ENCODE data around the gene IFNAR2. TPM values are rescaled to one million over a fixed set of nuclear protein-coding genes. Genes with fewer than 3 reads are reported as not detected.

IFNAR2 gene
- total and polyA plus RNA-seq, 2 experiments from 2014 or later: 18.2 to 19.6 TPM

DNA sequence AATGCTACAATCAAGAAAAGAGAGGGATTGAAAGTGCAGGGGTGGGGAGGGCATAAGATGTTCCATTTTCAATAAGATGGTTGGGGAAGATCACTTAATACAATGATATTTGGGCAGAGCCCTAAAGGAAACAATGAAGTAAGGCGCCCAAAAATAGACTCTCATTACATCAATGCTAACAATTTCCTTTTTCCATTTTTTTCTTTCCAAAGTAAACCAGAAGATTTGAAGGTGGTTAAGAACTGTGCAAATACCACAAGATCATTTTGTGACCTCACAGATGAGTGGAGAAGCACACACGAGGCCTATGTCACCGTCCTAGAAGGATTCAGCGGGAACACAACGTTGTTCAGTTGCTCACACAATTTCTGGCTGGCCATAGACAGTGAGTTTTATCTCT, 16.8 kb downstream of the IFNAR2 start:
- no peak for DNase-seq (ENCODE audit: low spot score)
- H2AFZ ChIP-seq: no peak overlapping the region
- TF ChIP-seq, protein P1, sequence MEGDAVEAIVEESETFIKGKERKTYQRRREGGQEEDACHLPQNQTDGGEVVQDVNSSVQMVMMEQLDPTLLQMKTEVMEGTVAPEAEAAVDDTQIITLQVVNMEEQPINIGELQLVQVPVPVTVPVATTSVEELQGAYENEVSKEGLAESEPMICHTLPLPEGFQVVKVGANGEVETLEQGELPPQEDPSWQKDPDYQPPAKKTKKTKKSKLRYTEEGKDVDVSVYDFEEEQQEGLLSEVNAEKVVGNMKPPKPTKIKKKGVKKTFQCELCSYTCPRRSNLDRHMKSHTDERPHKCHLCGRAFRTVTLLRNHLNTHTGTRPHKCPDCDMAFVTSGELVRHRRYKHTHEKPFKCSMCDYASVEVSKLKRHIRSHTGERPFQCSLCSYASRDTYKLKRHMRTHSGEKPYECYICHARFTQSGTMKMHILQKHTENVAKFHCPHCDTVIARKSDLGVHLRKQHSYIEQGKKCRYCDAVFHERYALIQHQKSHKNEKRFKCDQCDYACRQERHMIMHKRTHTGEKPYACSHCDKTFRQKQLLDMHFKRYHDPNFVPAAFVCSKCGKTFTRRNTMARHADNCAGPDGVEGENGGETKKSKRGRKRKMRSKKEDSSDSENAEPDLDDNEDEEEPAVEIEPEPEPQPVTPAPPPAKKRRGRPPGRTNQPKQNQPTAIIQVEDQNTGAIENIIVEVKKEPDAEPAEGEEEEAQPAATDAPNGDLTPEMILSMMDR (IDR thresholded peaks at IDR 0.05; ENCODE audit: poor library complexity): no peak
- no peak for TF ChIP-seq EZH2phosphoT487 (IDR thresholded peaks at IDR 0.05; ENCODE audit: low read depth, severe bottlenecking, unreplicated experiment)
- no peak for TF ChIP-seq EZH2 (IDR thresholded peaks at IDR 0.05; ENCODE audit: borderline replicate concordance)
- no peaks in the 10 kb centered on the region for H3K36me3 ChIP-seq (replicated peaks; ENCODE audit: insufficient read depth, low read depth)
- 97% methylated on average over 5 of the region's 5 CpGs for WGBS (ENCODE audit: low lambda C conversion rate, missing lambda C conversion rate)
- no peaks in the 10 kb centered on the region for H4K20me1 ChIP-seq (ENCODE audit: insufficient read depth, poor library complexity, severe bottlenecking)
- no peaks in the 10 kb centered on the region for H3K4me1 ChIP-seq (ENCODE audit: insufficient read depth)
- H3K27me3 ChIP-seq: no peaks in the 10 kb centered on the region
- H3K4me2 ChIP-seq: no peak overlapping the region
- H3K27ac ChIP-seq: no peak overlapping the region
- H3K4me3 ChIP-seq: no peak overlapping the region
- H3K79me2 ChIP-seq: peaks cover 2% of the 10 kb centered on the region
- H3K9me2 ChIP-seq (replicated peaks; ENCODE audit: insufficient read depth): no peaks in the 10 kb centered on the region
- H3K9me3 ChIP-seq (ENCODE audit: low read depth): no peaks in the 10 kb centered on the region

DNA sequence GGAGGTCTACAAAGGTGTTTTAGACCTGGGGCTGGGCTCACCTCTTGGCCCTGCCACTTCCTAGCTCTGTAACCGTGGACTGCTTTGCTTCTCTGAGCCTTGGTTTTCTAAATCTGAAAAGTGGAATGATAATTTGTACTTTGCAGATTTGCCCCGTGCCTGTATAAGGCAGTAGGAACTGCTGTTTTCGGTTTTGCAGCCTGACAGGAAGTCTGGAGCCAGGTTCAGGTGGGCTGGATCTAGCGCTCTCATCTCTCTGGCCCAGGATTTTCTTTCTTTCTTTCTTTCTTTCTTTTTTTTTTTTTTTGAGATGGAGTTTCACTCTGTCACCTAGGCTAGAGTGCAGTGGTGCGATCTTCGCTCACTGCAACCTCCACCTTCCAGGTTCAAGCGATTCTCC, 17.2 kb downstream of the IFNAR2 start:
- 95% methylated on average over 7 of the region's 7 CpGs for WGBS (ENCODE audit: low lambda C conversion rate, missing lambda C conversion rate)
- no peaks in the 10 kb centered on the region for H3K9me2 ChIP-seq (replicated peaks; ENCODE audit: insufficient read depth)

GRCh38 chr21:33247599-33247998, 17.9 kb downstream of the IFNAR2 start:
- no peaks in the 10 kb centered on the region for H4K20me1 ChIP-seq (ENCODE audit: insufficient read depth, poor library complexity, severe bottlenecking)
- no peak overlapping the region for H3K4me2 ChIP-seq
- H3K4me3 ChIP-seq: no peak overlapping the region
- no peaks in the 10 kb centered on the region for H3K27me3 ChIP-seq
- DNase-seq (ENCODE audit: low spot score): no peak
- H2AFZ ChIP-seq: no peak overlapping the region
- H3K27ac ChIP-seq: no peak overlapping the region
- 78% methylated on average over 6 of the region's 6 CpGs for WGBS (ENCODE audit: low lambda C conversion rate, missing lambda C conversion rate)
- TF ChIP-seq EZH2phosphoT487 (IDR thresholded peaks at IDR 0.05; ENCODE audit: low read depth, severe bottlenecking, unreplicated experiment) (no peak), EZH2 (IDR thresholded peaks at IDR 0.05; ENCODE audit: borderline replicate concordance) (no peak)
- TF ChIP-seq, protein P1 (IDR thresholded peaks at IDR 0.05; ENCODE audit: poor library complexity): no peak
- no peaks in the 10 kb centered on the region for H3K9me2 ChIP-seq (replicated peaks; ENCODE audit: insufficient read depth)
- peaks cover 2% of the 10 kb centered on the region for H3K79me2 ChIP-seq
- no peaks in the 10 kb centered on the region for H3K4me1 ChIP-seq (ENCODE audit: insufficient read depth)
- H3K9me3 ChIP-seq (ENCODE audit: low read depth): no peaks in the 10 kb centered on the region
- no peaks in the 10 kb centered on the region for H3K36me3 ChIP-seq (replicated peaks; ENCODE audit: insufficient read depth, low read depth)

More for the DNA sequence above, 17.2 kb downstream of the IFNAR2 start:
- Histone ChIP-seq H3K79me2 (peaks cover 2% of the 10 kb centered on the region), H3K36me3 (replicated peaks; ENCODE audit: insufficient read depth, low read depth) (no peaks in the 10 kb centered on the region), H3K27ac (no peak overlapping the region), H2AFZ (no peak overlapping the region), H3K4me2 (no peak overlapping the region), H3K9me3 (ENCODE audit: low read depth) (no peaks in the 10 kb centered on the region), H3K4me3 (no peak overlapping the region), H3K4me1 (ENCODE audit: insufficient read depth) (no peaks in the 10 kb centered on the region), H3K27me3 (no peaks in the 10 kb centered on the region), H4K20me1 (ENCODE audit: insufficient read depth, poor library complexity, severe bottlenecking) (no peaks in the 10 kb centered on the region)
- DNase-seq (ENCODE audit: low spot score): no peak
- no peak for TF ChIP-seq EZH2 (IDR thresholded peaks at IDR 0.05; ENCODE audit: borderline replicate concordance)
- TF ChIP-seq, protein P1 (IDR thresholded peaks at IDR 0.05; ENCODE audit: poor library complexity): no peak
- TF ChIP-seq EZH2phosphoT487 (IDR thresholded peaks at IDR 0.05; ENCODE audit: low read depth, severe bottlenecking, unreplicated experiment): no peak

Measured in hepatocyte (in vitro differentiated cells).